ENCODE measurements around the gene GPR84. TPM values are rescaled to one million over a fixed set of nuclear protein-coding genes. Genes with fewer than 3 reads are reported as not detected.

The GPR84 gene
- total RNA-seq, 2 donors from 2014 or later, result 0.57 to 0.99 TPM

DNA sequence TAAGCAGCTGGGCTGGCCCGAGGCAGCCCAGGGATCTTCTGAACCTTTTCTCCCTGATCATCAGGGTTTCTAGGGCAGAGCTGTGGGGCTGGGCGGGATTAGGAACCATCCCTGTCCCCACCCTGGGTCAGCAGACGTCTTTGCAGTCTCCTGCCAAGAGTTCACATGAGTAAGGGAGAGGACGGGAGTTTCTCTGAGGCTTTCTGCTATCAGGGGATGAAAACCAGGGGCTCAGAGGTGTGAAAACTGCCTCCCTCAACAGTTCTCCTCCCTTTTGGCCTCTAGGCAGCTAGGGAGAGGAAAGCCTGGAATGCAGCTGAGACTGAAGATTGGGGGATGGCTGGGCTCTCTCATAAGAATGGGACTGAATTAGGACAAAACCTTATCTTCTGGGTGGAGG is 12.3 kb upstream of the GPR84 start:
- DNase-seq, result no peak
- Mint-ChIP-seq H3K4me1 (peaks cover 16% of the 10 kb centered on the region), H3K27me3 (no peaks in the 10 kb centered on the region), H3K36me3 (ENCODE audit: low read depth) (no peaks in the 10 kb centered on the region), H3K27ac (peak overlapping the region; percentile 29), H3K4me3 (no peak overlapping the region)
- no peak for ATAC-seq
- no peaks in the 10 kb centered on the region for H3K9me3 ChIP-seq (ENCODE audit: control insufficient read depth, low read length, poor library complexity, severe bottlenecking)

DNA sequence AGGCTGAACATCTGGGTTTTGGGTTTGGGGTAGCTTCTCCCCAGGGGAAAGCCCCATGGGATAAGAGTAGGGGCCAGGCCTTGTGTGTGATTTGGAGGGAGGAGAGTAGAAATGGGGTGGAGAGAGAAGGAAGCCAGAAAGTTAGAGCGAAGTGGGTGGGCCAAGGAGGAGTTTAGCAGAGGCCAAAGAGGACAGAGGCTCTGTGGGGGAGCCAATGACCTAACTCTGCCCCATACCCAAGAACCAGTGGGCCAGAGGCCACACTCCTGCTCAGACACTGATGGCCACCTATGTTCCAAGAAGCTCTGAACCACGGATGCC is 10.9 kb upstream of the GPR84 start:
- Mint-ChIP-seq H3K27ac (no peak overlapping the region), H3K27me3 (no peaks in the 10 kb centered on the region), H3K4me1 (peaks cover 18% of the 10 kb centered on the region), H3K4me3 (no peak overlapping the region), H3K36me3 (ENCODE audit: low read depth) (no peaks in the 10 kb centered on the region)
- DNase-seq, result no peak
- ATAC-seq, result no peak
- no peaks in the 10 kb centered on the region for H3K9me3 ChIP-seq (ENCODE audit: control insufficient read depth, low read length, poor library complexity, severe bottlenecking)

DNA sequence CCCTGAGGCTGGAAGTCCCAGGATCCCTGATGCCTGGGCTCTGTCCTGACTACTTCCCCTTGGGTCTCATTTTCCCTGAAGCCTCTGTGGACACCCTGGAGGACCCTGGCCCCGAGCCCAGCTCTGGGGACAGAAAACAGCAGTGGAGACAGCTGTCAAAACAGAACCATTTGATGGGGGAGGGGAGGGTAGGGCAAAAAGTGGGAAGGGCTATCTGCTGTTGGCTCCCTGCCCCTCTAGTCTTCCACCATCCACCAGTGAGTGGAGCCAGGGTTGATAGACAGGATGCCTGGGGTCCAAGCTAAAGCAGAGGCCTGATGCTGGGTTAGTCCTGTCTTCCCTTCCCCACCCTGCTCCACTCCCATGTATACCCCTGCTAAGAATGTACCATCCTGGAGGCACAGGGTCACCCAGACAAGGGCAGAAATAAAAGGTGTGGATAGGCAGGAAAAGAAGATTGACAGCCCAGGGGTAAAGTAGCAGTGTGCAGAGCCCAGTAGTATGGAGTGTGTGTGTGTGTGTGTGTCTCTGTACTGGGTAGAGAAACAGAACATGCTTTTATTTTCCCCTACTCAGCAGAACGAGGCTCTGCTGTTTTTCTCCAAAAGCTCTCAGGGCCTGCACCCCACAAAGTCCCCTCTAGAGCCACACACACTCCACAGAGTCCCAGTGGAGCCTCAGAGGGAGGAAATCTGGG is 10.4 kb upstream of the GPR84 start:
- no peaks in the 10 kb centered on the region for H3K27me3 Mint-ChIP-seq
- DNase-seq (no peak), ATAC-seq (no peak)
- H3K4me1 Mint-ChIP-seq, result peaks cover 15% of the 10 kb centered on the region
- H3K27ac Mint-ChIP-seq, result no peak overlapping the region
- no peak overlapping the region for H3K4me3 Mint-ChIP-seq
- H3K9me3 ChIP-seq (ENCODE audit: control insufficient read depth, low read length, poor library complexity, severe bottlenecking), result no peaks in the 10 kb centered on the region
- H3K36me3 Mint-ChIP-seq (ENCODE audit: low read depth), result no peaks in the 10 kb centered on the region

DNA sequence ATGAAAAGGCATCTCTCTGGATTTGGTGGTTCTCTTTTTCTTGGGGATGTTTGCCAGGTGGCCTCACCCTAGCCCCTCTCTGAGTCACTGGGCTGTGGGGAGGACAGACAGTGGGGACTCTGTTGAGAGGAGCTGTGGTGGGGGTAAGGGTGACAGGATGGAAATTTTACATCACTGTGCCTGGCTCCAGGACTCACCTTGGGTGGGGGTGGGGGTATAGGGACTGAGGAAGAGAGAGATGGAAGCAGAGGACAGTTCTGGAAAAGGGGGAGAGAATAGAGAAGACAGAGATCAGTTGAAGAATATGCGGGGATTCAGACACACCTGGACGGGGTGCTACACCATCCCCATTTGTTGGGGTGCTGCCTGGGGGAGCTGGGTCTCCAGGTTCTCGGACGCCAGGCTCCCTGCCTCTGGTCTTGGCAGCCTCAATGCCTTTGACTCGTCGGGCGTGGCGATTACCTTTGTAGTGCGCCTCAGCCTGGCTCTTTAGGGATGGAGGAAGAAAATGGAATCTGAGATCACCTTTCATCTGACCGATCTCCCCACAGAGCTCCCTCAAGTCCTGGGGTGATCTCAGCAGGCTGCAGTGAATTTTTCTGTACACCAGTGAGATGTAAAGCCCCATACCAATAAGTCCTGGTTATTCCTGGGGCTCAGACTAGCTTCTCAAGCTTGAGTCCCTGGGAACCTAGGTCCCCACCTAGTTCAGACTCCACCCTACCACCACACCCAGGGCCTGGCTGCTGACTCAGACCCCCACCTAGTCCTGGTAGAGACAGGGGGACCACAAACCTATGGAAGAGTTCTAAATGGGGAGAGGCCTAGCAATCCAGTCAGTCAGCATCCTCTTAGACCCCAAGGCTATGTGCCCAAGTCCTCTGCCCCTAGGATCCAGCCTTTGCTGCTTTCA is 9.6 kb upstream of the GPR84 start:
- Mint-ChIP-seq H3K36me3 (ENCODE audit: low read depth) (no peaks in the 10 kb centered on the region), H3K4me1 (peaks cover 17% of the 10 kb centered on the region), H3K27ac (peak overlapping the region; percentile 24), H3K4me3 (no peak overlapping the region), H3K27me3 (no peaks in the 10 kb centered on the region)
- no peaks in the 10 kb centered on the region for H3K9me3 ChIP-seq (ENCODE audit: control insufficient read depth, low read length, poor library complexity, severe bottlenecking)
- DNase-seq (no peak), ATAC-seq (no peak)

DNA sequence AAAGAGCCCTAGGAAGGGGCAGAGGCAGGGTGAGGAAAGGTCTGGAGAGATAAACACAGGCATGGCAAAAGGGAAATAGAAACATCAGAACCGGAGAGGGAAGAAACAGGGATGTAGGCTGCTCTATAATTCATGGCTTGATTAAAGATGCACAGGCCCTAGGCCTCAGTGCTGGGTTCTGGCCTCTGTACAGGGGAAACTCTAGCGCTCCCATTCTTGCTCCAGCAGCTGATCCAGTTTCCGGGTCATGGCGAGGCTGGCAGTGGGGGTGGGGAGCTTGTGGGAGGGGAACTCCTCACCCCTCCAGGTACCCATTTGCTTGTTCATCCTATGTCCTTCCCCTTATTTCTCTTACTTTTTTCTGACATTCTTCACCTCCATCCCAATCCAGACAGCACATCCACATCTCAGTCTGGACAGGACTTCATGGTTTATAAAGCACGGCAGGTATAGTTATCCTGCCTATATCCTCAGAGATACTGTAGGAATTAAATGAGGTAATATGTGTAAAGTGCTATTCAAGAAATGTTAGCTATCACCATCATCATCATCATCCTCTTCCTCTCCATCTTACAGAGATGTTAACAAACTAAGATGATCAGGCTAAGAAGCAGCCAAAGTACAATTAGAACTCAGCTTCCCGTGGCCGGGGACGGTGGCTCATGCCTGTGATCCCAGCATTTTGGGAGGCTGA is 8.0 kb upstream of the GPR84 start:
- DNase-seq (no peak), ATAC-seq (no peak)
- no peaks in the 10 kb centered on the region for H3K9me3 ChIP-seq (ENCODE audit: control insufficient read depth, low read length, poor library complexity, severe bottlenecking)
- Mint-ChIP-seq H3K36me3 (ENCODE audit: low read depth) (no peaks in the 10 kb centered on the region), H3K27me3 (no peaks in the 10 kb centered on the region), H3K27ac (no peak overlapping the region), H3K4me3 (no peak overlapping the region), H3K4me1 (peaks cover 30% of the 10 kb centered on the region)

DNA sequence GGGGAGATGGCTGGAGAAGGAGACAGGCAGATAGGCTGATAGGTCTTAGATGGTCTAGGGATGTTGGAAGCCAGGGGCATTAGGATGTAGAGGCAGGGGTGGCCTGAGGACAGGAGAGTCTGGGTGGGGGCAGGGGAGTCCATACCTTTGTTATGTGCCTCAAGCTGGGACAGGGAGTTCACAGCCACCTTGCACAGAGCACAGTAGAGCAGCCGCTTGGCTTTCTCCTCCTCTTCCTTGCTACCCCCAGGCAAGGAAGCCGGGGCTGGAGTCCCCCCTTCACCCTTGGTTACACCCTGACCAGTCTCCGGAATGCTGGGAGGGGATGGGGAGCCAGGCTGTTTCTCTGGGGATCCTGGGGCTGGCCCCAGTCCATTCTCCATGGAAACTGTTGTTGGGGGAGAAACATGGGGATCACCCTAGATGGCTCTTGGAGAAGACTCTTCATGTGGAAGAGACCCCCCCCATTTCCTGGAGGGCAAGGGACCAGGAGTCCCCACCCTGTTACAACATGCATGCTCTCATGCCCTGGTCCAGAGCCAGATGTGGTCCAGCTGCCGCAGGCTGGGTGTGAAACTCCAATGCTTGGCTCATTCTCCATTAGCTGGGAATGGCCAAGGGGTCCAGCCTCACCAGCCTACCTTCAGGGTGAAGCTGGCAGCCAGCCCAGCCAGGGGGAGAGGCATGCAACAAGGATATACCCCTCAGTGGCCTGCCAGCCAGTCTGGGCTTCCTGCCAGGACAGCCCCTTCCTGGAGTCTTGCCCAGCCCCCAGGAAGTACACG is 7.2 kb upstream of the GPR84 start:
- DNase-seq (no peak), ATAC-seq (no peak)
- Mint-ChIP-seq H3K4me1 (peaks cover 30% of the 10 kb centered on the region), H3K4me3 (no peak overlapping the region), H3K36me3 (ENCODE audit: low read depth) (no peaks in the 10 kb centered on the region), H3K27ac (peak overlapping the region; percentile 19), H3K27me3 (no peaks in the 10 kb centered on the region)
- H3K9me3 ChIP-seq (ENCODE audit: control insufficient read depth, low read length, poor library complexity, severe bottlenecking), result no peaks in the 10 kb centered on the region

DNA sequence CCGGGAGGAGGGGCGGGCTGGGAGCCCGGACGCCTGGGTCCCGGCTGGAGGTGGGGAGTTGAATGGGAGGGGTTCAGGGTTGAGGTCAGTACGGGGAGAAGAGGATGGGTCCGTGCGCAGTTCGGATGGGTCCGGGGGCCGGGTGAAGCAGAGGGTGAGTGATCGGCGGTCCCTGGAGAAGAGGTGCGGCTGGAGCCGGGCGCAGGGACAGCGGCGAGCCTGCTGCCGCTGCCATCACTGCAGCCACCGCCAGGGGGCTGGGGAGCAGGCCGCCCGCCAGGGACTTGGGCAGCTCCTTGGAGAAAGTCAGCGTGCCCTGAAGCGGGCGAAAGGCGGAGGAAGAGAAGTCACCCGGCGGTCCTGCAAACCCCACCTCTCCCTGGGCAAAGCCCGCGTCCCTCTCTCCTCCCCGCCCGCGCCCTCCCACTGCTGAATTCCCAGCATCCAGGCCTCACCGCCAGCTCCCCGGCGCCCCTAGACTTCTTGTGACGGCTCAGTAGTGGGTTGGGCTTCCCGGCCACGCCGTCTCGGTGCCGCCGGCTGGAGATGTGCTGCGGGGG is 6.0 kb upstream of the GPR84 start:
- H3K9me3 ChIP-seq (ENCODE audit: control insufficient read depth, low read length, poor library complexity, severe bottlenecking), result no peaks in the 10 kb centered on the region
- Mint-ChIP-seq H3K27ac (peak overlapping the region; percentile 19), H3K4me1 (peaks cover 30% of the 10 kb centered on the region), H3K27me3 (no peaks in the 10 kb centered on the region), H3K4me3 (no peak overlapping the region), H3K36me3 (ENCODE audit: low read depth) (no peaks in the 10 kb centered on the region)
- DNase-seq, result no peak
- ATAC-seq, result no peak

DNA sequence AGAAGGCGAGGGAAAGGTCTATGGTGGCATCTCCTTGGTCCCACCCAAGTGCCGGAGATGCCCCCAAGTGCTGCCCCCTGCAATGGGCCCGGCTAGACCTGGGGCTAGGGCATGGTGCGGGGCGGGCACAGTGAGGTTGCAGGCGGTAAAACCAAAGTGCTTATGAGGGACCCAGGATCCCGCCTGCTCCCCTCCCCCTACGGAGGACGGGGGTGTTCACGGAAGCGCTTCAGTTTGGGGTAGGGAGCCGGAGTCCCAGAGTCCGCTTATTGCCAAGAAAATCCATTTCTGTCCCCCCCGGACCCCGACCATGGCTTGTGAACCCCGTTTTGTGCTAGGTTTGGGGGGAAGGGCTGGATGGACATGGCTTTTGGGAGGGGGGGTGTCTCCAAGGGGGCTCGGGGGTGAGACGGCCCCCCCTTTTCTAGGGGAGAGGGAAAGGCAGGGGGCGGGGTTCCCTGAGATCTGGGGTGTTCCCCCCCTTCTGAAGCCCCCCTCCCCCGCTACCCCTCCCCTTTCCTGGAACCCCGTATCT is 5.4 kb upstream of the GPR84 start:
- H3K9me3 ChIP-seq (ENCODE audit: control insufficient read depth, low read length, poor library complexity, severe bottlenecking), result no peaks in the 10 kb centered on the region
- peak overlapping the region; percentile 73 for H3K4me3 Mint-ChIP-seq
- no peaks in the 10 kb centered on the region for H3K36me3 Mint-ChIP-seq (ENCODE audit: low read depth)
- H3K4me1 Mint-ChIP-seq, result peaks cover 30% of the 10 kb centered on the region
- ATAC-seq, result no peak
- no peak for DNase-seq
- no peak overlapping the region for H3K27ac Mint-ChIP-seq
- no peaks in the 10 kb centered on the region for H3K27me3 Mint-ChIP-seq

DNA sequence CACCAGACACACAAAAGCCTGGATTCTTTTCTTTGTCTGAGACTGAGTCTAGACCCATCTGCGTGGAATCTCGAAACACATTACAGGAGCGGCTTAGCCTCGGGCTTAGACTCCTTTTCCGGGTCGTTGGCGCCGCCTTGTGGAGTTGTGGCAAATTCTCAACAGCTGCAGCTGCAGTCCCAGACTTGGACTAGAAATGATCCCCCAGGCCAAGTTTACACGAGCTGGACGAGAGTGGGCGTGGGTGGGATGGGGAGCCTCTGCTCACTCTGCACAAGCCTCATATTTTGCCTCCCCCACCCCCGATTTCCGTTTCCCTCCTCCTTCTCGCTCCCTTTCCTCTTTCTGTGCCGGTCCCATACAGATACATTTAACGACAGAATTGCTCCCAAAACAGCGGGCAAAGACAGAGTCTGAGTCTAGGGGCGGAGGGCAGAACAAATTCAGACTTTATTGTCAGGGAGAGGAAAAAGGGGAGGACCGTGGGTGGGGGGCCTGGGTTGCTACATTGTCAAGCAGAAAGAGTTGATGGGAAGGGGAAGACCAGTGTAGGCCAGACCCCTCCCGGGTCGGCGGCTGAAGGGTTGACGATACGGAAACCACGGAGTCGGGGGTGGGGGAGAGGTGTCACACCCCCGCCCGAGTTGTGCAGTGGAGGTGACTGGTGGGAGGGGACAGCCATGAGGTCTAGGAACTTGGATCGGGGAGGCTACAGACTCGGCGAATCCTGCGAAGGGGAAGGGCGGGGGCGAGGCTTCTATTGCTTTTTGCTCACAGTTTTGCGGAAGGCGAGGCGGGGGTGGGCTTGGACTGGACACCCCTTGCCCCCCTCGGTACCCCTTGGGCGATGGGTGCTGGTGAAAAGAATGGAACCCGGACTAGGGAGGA is 4.7 kb upstream of the GPR84 start:
- Mint-ChIP-seq H3K4me1 (peaks cover 37% of the 10 kb centered on the region), H3K4me3 (peak overlapping the region; percentile 73), H3K27ac (peak overlapping the region; percentile 72), H3K36me3 (ENCODE audit: low read depth) (no peaks in the 10 kb centered on the region), H3K27me3 (no peaks in the 10 kb centered on the region)
- peak; percentile 88 for ATAC-seq
- peak; percentile 77 to 89 (median 77) for DNase-seq
- no peaks in the 10 kb centered on the region for H3K9me3 ChIP-seq (ENCODE audit: control insufficient read depth, low read length, poor library complexity, severe bottlenecking)

DNA sequence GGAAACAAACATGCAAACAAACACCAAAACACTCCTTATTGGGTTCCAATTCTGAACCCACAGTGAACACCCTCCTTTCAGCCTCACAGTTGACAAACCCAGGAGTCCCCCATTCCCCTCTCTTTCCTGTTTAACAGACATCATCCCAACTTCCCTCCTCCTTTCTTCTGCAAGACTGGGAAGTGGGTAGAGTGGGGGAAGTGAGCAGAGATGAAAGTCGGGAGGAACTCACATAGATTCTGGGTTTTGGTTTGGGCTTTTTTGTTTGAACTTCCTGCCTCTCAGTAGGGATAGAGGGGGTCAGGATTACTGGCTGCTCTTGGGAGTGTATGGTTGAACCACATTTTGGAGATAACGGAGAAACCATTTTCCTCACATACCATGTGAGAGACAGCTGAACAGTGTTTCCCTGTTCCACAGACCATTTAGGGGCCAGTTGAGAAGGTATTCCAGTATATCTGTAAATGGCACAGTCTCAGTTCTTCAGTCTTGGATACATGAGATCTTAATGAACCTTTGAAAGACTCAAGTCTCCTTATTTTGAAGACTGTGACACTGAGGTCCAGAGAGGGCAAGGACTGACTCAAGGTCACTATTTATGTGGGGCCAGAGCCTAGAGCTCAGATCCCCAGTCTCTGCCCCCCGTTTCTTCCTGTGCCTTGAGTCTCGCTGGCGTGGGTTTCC is 3.9 kb upstream of the GPR84 start:
- DNase-seq, result no peak
- peaks cover 42% of the 10 kb centered on the region for H3K4me1 Mint-ChIP-seq
- H3K36me3 Mint-ChIP-seq (ENCODE audit: low read depth), result no peaks in the 10 kb centered on the region
- H3K9me3 ChIP-seq (ENCODE audit: control insufficient read depth, low read length, poor library complexity, severe bottlenecking), result no peaks in the 10 kb centered on the region
- no peaks in the 10 kb centered on the region for H3K27me3 Mint-ChIP-seq
- ATAC-seq, result peak; percentile 28
- H3K27ac Mint-ChIP-seq, result peak overlapping the region; percentile 72
- peak overlapping the region; percentile 73 for H3K4me3 Mint-ChIP-seq

DNA sequence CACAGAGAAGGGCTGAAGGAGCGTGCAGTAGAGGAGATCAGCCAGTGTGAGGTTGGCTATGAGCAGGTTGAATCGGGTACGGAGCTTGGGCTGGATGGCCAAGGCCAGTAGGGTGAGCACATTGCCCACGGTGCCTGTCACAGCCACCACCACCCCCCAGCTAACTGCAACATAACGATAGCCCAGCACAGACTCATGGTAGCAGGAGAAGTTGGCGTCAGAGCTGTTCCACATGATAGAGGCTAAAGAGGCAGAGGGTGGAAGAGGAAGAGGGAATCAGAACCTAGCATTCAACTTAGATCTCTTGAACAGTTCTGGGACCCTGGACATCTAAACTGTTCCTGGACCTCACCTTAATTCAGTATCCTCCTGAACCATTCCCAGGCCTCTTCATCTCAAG is 668 bp downstream of the GPR84 start:
- peaks cover 29% of the 10 kb centered on the region for H3K4me1 Mint-ChIP-seq
- ATAC-seq (no peak), DNase-seq (no peak)
- no peaks in the 10 kb centered on the region for H3K27me3 Mint-ChIP-seq
- H3K27ac Mint-ChIP-seq, result peak overlapping the region; percentile 94
- H3K36me3 Mint-ChIP-seq (ENCODE audit: low read depth), result no peaks in the 10 kb centered on the region
- H3K9me3 ChIP-seq (ENCODE audit: control insufficient read depth, low read length, poor library complexity, severe bottlenecking), result no peaks in the 10 kb centered on the region
- H3K4me3 Mint-ChIP-seq, result peak overlapping the region; percentile 81
